ENCODE measurements around the gene ADCY10.

ADCY10 gene

GRCh38 chr1:167764458-167765330 lies 149.2 kb downstream of the ADCY10 start:
- Histone ChIP-seq H3K9ac (no peak overlapping the region), H3K4me3 (no peak overlapping the region), H3K4me1 (peaks cover 35 to 66% (median 46%) of the 10 kb centered on the region in 10 experiments), H4K20me1 (peaks cover 0 to 36% (median 6%) of the 10 kb centered on the region in 11 experiments; a peak in 12 of 22 replicates), H3K36me3 (peaks cover 23 to 58% (median 45%) of the 10 kb centered on the region in 11 experiments), H3K27ac (no peak overlapping the region), H3K4me2 (peak overlapping the region in 1 of 11 experiments; percentile 26; a peak in 1 of 22 replicates), H3K9me3 (replicated peaks in 1 of 11) (peaks cover 0 to 19% (median 12%) of the 10 kb centered on the region in 11 experiments; a peak in 15 of 22 replicates), H3K27me3 (no peaks in the 10 kb centered on the region)
- peak in 1 of 11 experiments; percentile 61; a peak in 2 of 22 replicates for TF ChIP-seq Cebpa-rat (IDR thresholded peaks at IDR 0.05)

- Histone ChIP-seq H3K4me2 (peak overlapping the region in 8 of 11 experiments; percentile 23 to 75 (median 64); a peak in 10 of 22 replicates), H3K4me1 (peaks cover 39 to 66% (median 49%) of the 10 kb centered on the region in 10 experiments), H3K27ac (no peak overlapping the region; a peak in 1 of 22 replicates), H3K27me3 (no peaks in the 10 kb centered on the region), H3K9me3 (replicated peaks in 1 of 11) (peaks cover 0 to 17% (median 2%) of the 10 kb centered on the region in 11 experiments; a peak in 11 of 22 replicates), H3K9ac (no peak overlapping the region), H4K20me1 (peaks cover 0 to 36% (median 6%) of the 10 kb centered on the region in 11 experiments; a peak in 12 of 22 replicates), H3K4me3 (no peak overlapping the region), H3K36me3 (peaks cover 12 to 54% (median 39%) of the 10 kb centered on the region in 11 experiments; a peak in 21 of 22 replicates)
- TF ChIP-seq Cebpa-rat (IDR thresholded peaks at IDR 0.05), result no peak
Observed at GRCh38 chr1:167763525-167764220, 150.3 kb downstream of the ADCY10 start.

GRCh38 chr1:167762061-167762746 lies 151.7 kb downstream of the ADCY10 start:
- Histone ChIP-seq H3K4me2 (peak overlapping the region; percentile 54 to 80 (median 65)), H3K36me3 (peaks cover 4 to 40% (median 26%) of the 10 kb centered on the region in 11 experiments; a peak in 21 of 22 replicates), H4K20me1 (peaks cover 0 to 39% (median 6%) of the 10 kb centered on the region in 11 experiments; a peak in 12 of 22 replicates), H3K9ac (no peak overlapping the region), H3K4me1 (peaks cover 43 to 61% (median 56%) of the 10 kb centered on the region in 10 experiments), H3K27me3 (no peaks in the 10 kb centered on the region), H3K4me3 (no peak overlapping the region), H3K9me3 (replicated peaks in 1 of 11) (peaks cover 0 to 14% (median 0%) of the 10 kb centered on the region in 11 experiments; a peak in 5 of 22 replicates), H3K27ac (peak overlapping the region in 4 of 11 experiments; percentile 5 to 30 (median 15); a peak in 4 of 22 replicates)
- no peak for TF ChIP-seq Cebpa-rat (IDR thresholded peaks at IDR 0.05)

GRCh38 chr1:167761400-167761799 lies 152.5 kb downstream of the ADCY10 start:
- Histone ChIP-seq H3K36me3 (peaks cover 4 to 32% (median 18%) of the 10 kb centered on the region in 11 experiments; a peak in 21 of 22 replicates), H3K4me2 (peak overlapping the region; percentile 54 to 80 (median 65)), H3K4me1 (peaks cover 43 to 65% (median 61%) of the 10 kb centered on the region in 10 experiments), H3K4me3 (no peak overlapping the region), H3K27me3 (no peaks in the 10 kb centered on the region), H4K20me1 (peaks cover 0 to 47% (median 6%) of the 10 kb centered on the region in 11 experiments; a peak in 12 of 22 replicates), H3K9ac (no peak overlapping the region), H3K27ac (peak overlapping the region in 2 of 11 experiments; percentile 18 to 30; a peak in 1 of 22 replicates), H3K9me3 (replicated peaks in 1 of 11) (peaks cover 0 to 14% (median 0%) of the 10 kb centered on the region in 11 experiments; a peak in 5 of 22 replicates)
- no peak for TF ChIP-seq Cebpa-rat (IDR thresholded peaks at IDR 0.05)
